Measurements from ENCODE around the gene GPX7. TPM values are rescaled to one million over a fixed set of nuclear protein-coding genes. Genes with fewer than 3 reads are reported as not detected.
"Not testable (repeated sequence)": the region's sequence is repeated elsewhere in the genome, so short reads cannot be mapped to it uniquely, and the experiment has no call there.

GPX7 gene
- total RNA-seq, 1 donor from 2014 or later, result 20.9 TPM

GRCh38 chr1:52576074-52576473 lies 26.1 kb upstream of the GPX7 start:
- ATAC-seq (ENCODE audit: low read depth), result no peak
- intact Hi-C loops (cut with micrococcal nuclease), result no loop called here
- Mint-ChIP-seq H3K9me3 (no peaks in the 10 kb centered on the region), H3K36me3 (ENCODE audit: low read depth) (no peaks in the 10 kb centered on the region), H3K4me3 (no peak overlapping the region), H3K4me1 (peaks cover 5% of the 10 kb centered on the region), H3K27ac (no peak overlapping the region), H3K27me3 (no peaks in the 10 kb centered on the region)
- CTCF ChIA-PET, result no interaction called here
- no peak for TF ChIP-seq CTCF (IDR thresholded peaks at IDR 0.05)
- no peak for DNase-seq
- POLR2A ChIA-PET, result no interaction called here

GRCh38 chr1:52578066-52578465 lies 24.1 kb upstream of the GPX7 start:
- H3K4me1 Mint-ChIP-seq; H3K36me3 Mint-ChIP-seq (ENCODE audit: low read depth); ATAC-seq (ENCODE audit: low read depth); H3K27me3 Mint-ChIP-seq; DNase-seq; H3K27ac Mint-ChIP-seq; H3K9me3 Mint-ChIP-seq; CTCF ChIA-PET; H3K4me3 Mint-ChIP-seq; intact Hi-C loops (cut with micrococcal nuclease): not testable (repeated sequence)
- POLR2A ChIA-PET, result interaction anchor here (0.6 to 0.7 kb wide), 5 partner anchors 16 to 771 kb away, joined by 3 to 6 read pairs (median 4); no protein-coding TSS in a partner anchor

- intact Hi-C loops (cut with micrococcal nuclease), result no loop called here
- Mint-ChIP-seq H3K9me3 (no peaks in the 10 kb centered on the region), H3K4me3 (no peak overlapping the region), H3K27ac (no peak overlapping the region), H3K27me3 (no peaks in the 10 kb centered on the region), H3K36me3 (ENCODE audit: low read depth) (no peaks in the 10 kb centered on the region), H3K4me1 (peaks cover 7% of the 10 kb centered on the region)
- TF ChIP-seq CTCF (IDR thresholded peaks at IDR 0.05), result no peak
- ATAC-seq (ENCODE audit: low read depth) (no peak), DNase-seq (no peak)
- ChIA-PET POLR2A (no interaction called here), CTCF (no interaction called here)
These were observed 22.8 kb upstream of the GPX7 start for GRCh38 chr1:52579415-52579814.

GRCh38 chr1:52580283-52580682 lies 21.9 kb upstream of the GPX7 start:
- CTCF ChIA-PET, result no interaction called here
- POLR2A ChIA-PET, result no interaction called here
- H3K36me3 Mint-ChIP-seq (ENCODE audit: low read depth), result no peaks in the 10 kb centered on the region
- DNase-seq, result no peak
- H3K4me1 Mint-ChIP-seq, result peaks cover 7% of the 10 kb centered on the region
- H3K9me3 Mint-ChIP-seq, result no peaks in the 10 kb centered on the region
- TF ChIP-seq CTCF (IDR thresholded peaks at IDR 0.05), result no peak
- intact Hi-C loops (cut with micrococcal nuclease), result loop anchor here (5.0 kb wide), 1 partner anchor 87 kb away; no protein-coding TSS in a partner anchor
- no peak overlapping the region for H3K4me3 Mint-ChIP-seq
- no peaks in the 10 kb centered on the region for H3K27me3 Mint-ChIP-seq
- no peak for ATAC-seq (ENCODE audit: low read depth)
- no peak overlapping the region for H3K27ac Mint-ChIP-seq

GRCh38 chr1:52582116-52582696 lies 20.0 kb upstream of the GPX7 start:
- H3K4me3 Mint-ChIP-seq, result no peak overlapping the region
- TF ChIP-seq CTCF (IDR thresholded peaks at IDR 0.05), result no peak
- no peaks in the 10 kb centered on the region for H3K36me3 Mint-ChIP-seq (ENCODE audit: low read depth)
- ATAC-seq (ENCODE audit: low read depth) (no peak), DNase-seq (no peak)
- POLR2A ChIA-PET, result interaction anchor here (0.6 to 0.7 kb wide), 3 partner anchors 25 to 473 kb away, joined by 5 to 12 read pairs (median 6); no protein-coding TSS in a partner anchor
- H3K27ac Mint-ChIP-seq, result no peak overlapping the region
- CTCF ChIA-PET, result no interaction called here
- intact Hi-C loops (cut with micrococcal nuclease), result loop anchor here (1.0 to 5.0 kb wide), 2 partner anchors 39 to 85 kb away; no protein-coding TSS in a partner anchor
- no peaks in the 10 kb centered on the region for H3K9me3 Mint-ChIP-seq
- H3K27me3 Mint-ChIP-seq, result no peaks in the 10 kb centered on the region
- H3K4me1 Mint-ChIP-seq, result peaks cover 7% of the 10 kb centered on the region

GRCh38 chr1:52585474-52585873 lies 16.7 kb upstream of the GPX7 start:
- no peaks in the 10 kb centered on the region for H3K36me3 Mint-ChIP-seq (ENCODE audit: low read depth)
- POLR2A ChIA-PET, result no interaction called here
- no peak for ATAC-seq (ENCODE audit: low read depth)
- CTCF ChIA-PET, result interaction anchor here (0.5 kb wide), 1 partner anchor 778 kb away, joined by 4 read pairs; no protein-coding TSS in a partner anchor
- no peak for TF ChIP-seq CTCF (IDR thresholded peaks at IDR 0.05)
- no peaks in the 10 kb centered on the region for H3K9me3 Mint-ChIP-seq
- no peaks in the 10 kb centered on the region for H3K27me3 Mint-ChIP-seq
- H3K4me1 Mint-ChIP-seq, result peaks cover 29% of the 10 kb centered on the region
- DNase-seq, result no peak
- H3K27ac Mint-ChIP-seq, result no peak overlapping the region
- H3K4me3 Mint-ChIP-seq, result no peak overlapping the region
- intact Hi-C loops (cut with micrococcal nuclease), result no loop called here

Measured in activated B cell treated with CpG ODN at 0.5 μM for 24 hours (primary cell).